NCI-H748 (cell line): Measurements from ENCODE around the gene GLDN.
"Not testable (repeated sequence)": the region's sequence is repeated elsewhere in the genome, so short reads cannot be mapped to it uniquely, and the experiment has no call there.

Source experiments
- DNase-seq: peaks from one replicate; lab custom pipeline; 2025; ENCODE audit not compliant: unreplicated experiment; lab: John Stamatoyannopoulos, UW

The GLDN gene

GRCh38 chr15:51386960-51387698 is 45.7 kb downstream of the GLDN start:
- DNase-seq = no peak

DNA sequence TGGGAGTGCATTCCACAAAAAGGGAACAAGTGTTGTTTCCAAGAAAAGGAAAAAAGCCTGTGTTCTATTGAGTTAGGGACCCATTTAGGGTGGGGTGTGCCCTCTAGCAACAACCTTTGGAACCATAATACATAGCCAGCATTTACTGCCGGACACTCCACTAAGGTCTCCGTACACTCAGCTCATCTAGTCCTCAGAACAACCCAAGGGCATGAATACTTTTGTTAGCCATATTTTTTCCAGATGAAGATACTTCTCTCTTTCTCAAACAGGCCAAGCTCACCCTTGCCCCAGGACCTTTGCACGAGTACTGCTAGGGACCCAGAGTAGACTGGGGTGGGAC is 46.2 kb downstream of the GLDN start:
- DNase-seq = no peak

GRCh38 chr15:51388726-51389125 is 47.3 kb downstream of the GLDN start:
- DNase-seq = no peak

DNA sequence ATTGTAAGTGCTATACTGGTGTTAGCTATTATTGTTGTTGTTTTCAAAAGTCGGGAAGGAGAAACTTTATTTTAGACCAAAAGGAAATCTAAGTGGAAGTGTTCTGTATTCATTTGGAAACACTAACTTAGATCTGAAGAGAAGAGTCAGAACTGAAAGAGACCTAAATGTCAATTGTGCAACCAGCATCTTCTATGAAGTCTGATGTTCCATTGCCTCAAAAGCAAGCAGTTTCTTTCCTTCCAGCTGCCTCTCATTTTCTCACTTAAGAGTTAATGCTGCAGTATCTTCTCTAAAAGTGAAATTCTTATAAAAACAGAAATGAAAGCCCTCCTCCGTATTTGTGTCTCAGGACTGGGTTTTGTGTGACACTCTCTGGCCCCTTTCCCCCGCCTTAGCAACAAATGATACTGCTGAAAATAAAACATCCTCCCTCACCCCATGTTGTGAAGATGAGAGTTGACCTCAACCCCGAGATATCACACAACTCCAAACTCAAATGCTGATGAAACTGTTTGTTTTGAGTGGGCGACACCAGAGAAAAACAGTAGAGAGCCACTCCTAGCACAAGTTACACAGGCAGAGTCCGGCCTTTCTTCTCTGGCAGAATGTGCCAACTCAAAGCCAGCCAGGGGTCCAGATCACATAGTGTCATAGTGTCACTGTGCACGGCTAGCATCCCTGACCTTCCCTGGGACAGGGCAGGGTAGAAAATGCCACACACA is 48.9 kb downstream of the GLDN start:
- no peak for DNase-seq

DNA sequence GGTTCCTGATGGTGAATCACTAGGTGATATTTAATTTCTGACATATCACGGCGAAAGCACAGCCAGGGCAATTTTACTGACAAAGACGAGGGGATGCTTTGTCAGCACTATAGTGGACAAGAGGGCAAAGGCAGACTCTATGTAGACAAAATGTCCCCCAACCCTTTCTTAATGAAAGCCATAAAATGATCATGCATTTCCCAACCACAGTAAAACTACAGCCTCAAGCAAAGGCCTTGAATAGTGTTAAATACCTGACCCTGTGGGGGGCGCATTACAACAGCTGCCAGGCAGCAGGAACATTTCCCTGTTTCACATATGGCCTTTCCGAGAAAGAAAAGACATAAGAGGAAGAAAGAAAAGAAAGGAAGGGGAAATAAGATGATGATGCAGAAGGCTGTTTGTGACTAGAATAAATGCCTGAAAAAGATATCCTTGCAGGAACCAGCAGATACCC is 49.5 kb downstream of the GLDN start:
- DNase-seq = no peak

DNA sequence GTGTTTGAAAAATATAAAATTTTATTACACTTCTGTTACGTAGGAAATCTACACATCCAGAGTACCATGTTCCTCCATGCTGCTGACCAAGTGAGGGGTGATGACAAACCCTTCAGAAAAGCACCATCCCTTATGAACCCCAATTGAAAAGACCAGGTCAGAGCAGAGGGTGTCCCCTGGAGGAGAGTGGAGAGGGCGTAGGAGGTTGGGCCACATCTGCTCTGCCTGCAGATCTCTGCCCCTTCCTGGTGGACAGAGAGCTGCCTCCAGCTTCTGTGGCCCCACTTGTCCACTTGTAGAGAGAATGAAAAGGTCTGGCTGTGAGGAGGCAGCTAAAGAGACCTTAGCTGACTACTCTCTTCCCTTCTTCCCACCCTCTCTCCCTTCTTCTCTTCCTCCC is 55.5 kb downstream of the GLDN start:
- DNase-seq = no peak

- no peak for DNase-seq
These were observed 57.2 kb downstream of the GLDN start for GRCh38 chr15:51398626-51399025.

DNA sequence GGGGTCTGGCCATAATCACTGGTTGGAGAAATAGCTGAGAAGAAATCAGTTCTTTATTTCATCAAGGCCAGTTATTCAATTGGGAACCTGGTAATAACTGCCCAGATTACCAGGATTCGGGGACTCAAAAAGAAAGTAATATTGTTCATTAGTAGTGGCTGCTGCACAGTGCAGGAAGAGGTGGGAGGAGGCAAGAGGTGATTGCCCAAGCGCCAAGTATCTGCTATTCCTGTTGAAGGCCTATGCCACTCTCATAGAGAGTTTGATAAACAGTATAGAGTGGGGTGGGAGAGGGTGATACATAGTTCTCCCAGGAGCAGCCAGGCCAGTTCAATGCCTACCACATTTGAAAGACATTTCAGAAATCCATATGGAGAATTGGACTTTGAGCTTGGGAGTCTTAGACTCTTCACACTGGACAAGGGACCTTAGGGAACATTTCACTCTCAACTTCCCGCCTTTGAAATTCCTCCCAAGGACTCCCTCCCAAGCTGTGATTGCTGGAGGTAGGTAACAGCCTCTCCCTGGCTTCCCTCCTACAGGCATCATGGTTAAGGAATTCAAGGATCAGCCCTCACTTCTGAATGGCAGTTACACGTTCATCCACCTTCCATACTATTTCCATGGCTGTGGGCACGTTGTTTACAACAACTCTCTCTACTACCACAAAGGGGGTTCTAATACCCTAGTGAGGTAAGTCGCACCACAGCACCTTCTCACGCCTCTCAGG is 59.8 kb downstream of the GLDN start:
- no peak for DNase-seq

DNA sequence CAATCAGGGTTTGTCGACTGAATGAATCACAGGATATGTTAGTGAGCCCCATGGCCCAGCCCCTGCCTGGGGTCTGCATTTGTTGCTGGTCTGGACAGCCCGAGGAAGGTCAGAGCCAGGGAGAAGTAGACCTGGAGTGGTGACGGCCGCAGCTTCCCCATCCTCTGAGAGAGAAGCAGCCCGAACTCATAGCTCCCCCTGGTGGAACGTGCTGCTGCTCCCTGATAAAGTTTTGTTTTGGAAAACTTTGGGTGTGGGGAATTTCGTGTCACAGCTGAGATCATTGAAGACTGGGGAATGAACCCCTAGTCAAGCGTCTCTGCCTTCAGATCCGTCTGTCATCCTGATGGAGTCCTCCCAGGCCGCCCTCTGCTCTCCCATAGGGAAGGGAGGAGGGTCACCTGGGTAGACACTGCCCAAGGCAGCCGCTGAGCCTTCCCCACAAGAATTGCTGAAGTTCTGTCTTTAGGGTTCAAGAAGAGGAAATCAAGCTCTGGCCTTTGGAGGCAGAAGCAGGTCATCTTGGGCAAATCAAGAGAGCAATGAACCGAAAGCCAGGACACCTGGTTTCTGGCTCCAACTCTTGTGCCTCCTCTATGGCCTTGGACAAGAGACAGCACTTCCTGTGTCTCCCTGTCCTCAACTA is 60.5 kb downstream of the GLDN start:
- DNase-seq = peak; percentile 4

DNA sequence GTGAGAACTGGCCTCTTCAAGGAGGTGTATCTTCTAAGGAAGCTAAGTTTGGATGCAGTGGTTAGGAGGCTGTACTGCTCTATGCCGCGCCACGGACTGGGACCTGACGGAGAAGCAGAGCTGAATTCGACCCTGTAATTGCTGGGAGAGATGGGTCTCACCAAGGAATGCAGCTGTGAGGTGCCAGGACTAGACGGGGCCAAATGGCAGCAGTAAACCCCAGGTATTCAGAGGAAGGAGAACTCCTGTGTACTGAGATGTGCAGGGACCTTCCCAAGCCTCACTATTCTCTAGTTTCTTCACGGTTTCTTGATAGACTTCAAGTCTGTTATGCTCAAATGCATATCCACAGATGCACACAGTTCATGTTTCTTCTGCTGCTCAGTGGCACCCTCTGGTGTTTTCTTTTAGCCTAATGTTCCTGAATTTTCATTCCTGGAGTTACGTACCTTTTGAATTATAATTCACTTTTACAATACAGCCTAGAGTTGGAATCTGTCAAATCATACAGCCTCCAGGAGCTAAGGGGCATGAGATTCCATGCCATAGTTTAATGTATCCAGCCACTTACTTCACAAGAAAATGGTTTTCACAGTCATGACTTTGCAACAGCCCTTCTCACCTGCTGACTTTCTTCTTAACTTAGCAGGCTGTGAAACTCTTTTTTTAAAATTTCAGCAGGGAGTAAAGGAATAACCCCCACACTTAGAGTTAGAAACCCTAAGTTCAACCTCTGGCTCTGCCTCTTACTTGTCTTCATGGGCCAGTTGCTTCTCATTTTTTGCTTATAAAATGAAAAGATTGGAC is 61.8 kb downstream of the GLDN start:
- peak; percentile 16 for DNase-seq

GRCh38 chr15:51403946-51404695 is 62.7 kb downstream of the GLDN start:
- no peak for DNase-seq

- DNase-seq = no peak
These were observed 64.5 kb downstream of the GLDN start for GRCh38 chr15:51405693-51406523.

DNA sequence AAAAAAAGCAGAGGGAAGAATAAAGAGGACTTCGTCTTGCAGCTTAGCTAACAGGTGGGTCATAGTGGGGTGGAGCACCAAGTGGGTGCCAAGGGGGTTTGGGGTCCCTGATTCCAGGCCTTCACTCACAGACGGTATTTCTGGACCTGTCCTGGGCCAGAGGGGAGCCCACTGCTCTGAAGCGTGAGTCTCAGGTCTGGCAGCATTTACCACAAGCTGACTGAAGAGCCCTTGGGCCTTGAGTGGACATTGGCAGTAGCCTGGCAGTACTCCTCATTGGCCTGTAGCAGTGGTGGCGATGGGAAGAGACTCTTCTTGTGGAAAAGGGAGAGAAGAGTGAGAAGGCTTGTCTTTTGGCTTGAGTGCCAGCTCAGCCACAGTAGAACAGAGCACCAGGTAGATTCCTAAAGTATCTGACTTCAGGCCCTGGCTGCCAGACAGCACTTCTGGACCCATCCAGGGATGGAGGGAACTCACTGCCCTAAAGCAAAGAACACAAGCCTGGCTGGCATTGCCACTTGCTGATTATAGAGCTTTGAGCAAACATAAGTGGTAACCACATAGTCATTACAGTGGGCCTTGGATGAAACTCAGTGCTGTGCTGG is 72.9 kb downstream of the GLDN start:
- no peak for DNase-seq

DNA sequence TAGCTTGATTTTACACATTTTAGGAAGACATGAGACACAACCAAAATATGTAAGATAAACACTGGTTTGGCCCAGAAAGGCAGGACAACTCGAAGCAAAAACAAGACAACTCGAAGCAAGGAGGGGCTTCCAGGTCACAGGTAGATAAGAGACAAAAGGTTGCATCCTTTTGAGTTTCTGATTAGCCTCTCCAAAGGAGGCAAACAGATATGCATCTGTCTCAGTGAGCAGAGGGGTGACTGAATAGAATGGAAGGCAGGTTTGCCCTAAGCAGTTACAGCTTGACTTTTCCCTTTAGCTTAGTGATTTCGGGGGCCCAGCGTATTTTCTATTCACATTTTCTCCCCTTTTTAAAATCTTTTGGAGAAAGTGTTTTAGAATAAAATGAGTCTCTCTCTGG is 74.7 kb downstream of the GLDN start:
- DNase-seq = no peak

GRCh38 chr15:51423040-51423439 is 81.6 kb downstream of the GLDN start:
- DNase-seq = not testable (repeated sequence)

- no peak for DNase-seq
These were observed 83.3 kb downstream of the GLDN start for GRCh38 chr15:51424780-51425179.

GRCh38 chr15:51425517-51426040 is 84.1 kb downstream of the GLDN start:
- DNase-seq = no peak

- no peak for DNase-seq
These were observed 97.1 kb downstream of the GLDN start for GRCh38 chr15:51438526-51438925.
